NT2/D1 (cell line): ENCODE measurements around the gene EIF4G3.

Source experiments
- SUZ12 ChIP-seq: IDR thresholded peaks from 2 replicates; pipeline ENCODE4 v1.6.1; 2011; ENCODE audit not compliant: insufficient read length, insufficient read depth; ENCODE audit errors: extremely low read depth
- YY1 ChIP-seq: IDR thresholded peaks from 2 replicates; pipeline ENCODE4 v1.6.1; 2011; ENCODE audit not compliant: insufficient read length, insufficient read depth

DNA sequence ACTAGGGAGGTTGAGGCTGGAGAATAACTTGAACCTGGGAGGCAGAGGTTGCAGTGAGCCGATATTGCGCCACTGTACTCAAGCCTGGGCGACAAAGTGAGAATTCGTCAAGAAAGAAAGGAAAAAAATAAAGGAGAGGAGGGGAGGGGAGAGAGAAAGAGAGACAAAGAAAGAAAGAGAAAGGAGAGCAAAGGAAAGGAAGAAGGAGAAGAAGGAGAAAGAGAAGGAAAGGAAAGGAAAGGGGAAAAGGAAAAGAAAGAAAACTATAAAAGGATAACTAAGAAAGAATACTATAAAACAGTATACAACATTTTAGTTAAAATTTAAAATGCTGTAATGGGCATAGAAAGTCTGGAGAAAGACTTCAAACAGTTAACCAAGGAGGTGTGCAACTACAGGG is 33.6 kb downstream of the EIF4G3 start:
- TF ChIP-seq SUZ12 = no peak
- no peak for TF ChIP-seq YY1
